ENCODE data around the gene PPP2R3C.
"Not testable (repeated sequence)": the region's sequence is repeated elsewhere in the genome, so short reads cannot be mapped to it uniquely, and the experiment has no call there.

The PPP2R3C gene

DNA sequence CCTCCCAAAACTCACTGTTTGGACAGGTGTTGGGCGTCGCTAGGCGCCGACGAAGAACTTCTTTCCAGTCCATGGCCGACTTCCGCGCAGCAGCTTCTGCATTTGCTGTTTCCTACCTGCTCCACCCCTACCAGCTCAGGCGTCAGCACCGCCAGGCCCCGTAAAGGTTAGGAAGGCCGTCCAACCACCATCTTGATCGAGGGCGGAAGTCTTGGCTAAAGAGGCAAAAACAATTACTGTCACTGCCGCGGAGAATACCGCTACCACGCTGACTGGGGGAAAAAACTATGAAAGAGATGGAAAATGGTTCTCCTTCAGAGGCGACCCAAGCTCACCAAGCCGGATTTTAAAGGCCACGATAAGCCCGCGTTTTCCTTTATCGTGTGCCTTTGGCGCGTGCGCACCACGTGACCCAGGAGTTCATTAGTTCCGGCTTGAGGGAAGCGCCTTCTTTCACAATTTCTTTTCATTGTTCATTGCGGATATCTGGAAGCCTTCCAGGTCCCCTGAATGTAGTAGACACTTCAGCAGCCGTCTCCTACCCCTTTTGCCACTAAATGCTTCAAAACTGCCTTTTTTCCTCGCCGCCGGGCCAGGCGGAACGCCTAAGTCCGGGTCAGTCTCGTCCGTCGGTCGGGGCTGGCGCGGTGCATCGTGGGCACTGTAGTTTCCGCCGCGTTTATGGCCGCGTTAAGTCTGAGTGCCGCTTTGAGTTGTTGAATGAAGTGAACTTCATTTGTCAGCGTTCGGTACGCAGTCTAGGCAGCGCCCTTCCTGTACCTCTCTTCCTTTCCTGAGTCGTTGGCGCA is at the start of gene PPP2R3C, which contains the start of gene PRORP:
TSS of gene PPP2R3C (minus strand) at position 104 of the 809 bp plus-strand sequence. CDS start at position 73, 31 bp downstream.
TSS of gene PRORP (plus strand) at position 666 of the 809 bp plus-strand sequence. CDS start 694 bp downstream, outside the sequence.
- DNase-seq (ENCODE audit: low read depth), result peak; percentile 80

DNA sequence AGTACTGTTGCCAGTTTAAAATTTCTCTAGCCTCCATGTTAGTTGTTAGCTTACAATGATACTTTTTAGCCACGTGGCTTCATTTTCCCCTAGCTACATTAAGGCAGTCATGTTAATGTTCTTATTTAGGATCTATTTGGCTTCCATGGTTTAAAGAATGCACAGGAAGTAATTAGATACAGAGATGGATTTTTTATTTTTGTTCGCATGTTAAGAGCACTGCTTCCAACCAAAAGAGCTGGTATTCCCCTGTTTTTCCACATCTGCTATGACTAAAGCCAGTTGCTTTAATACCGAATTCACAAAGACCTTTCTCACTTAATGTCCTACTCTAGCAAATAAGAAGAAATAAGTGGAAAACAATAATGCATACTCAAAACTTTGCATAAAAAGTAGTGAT is 45.7 kb upstream of the PPP2R3C start:
- no peak for DNase-seq (ENCODE audit: low read depth)

DNA sequence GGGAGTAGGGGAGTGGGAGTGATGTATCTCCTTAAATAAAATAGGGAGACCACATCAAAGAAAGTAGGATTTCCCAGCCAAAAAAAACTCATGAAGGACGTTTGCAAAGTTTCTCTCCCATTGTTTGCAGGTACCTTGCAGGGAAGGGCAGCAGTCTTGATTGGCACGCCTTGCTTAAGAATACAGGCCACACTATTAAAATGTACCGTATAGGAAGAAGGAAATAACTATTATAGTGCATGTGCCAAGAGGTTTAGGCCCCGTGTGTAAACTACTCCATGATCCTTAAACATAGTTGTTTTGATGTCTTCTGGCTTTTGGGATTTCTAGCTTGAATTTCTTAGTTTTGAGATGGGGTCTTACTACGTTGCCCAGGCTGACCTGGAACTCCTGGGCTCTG is 43.1 kb upstream of the PPP2R3C start:
- DNase-seq (ENCODE audit: low read depth), result no peak

DNA sequence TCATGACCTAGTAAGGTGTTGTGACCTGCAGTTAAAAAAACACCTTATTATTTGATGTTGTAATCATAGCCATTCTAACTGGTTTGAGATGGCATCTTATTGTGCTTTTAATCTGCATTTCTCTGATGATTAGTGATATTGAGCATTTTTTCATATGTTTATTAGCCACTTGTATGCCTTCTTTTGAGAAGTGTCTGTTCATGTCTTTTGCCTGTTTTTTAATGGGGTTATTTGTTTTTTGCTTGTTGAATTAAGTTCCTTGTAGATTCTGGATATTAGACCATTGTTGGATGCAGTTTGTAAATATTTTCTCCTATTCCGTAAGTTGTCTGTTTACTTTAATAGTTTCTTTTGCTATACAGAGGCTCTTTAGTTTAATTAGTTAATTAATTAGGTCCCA is 41.6 kb upstream of the PPP2R3C start:
- DNase-seq (ENCODE audit: low read depth), result no peak

DNA sequence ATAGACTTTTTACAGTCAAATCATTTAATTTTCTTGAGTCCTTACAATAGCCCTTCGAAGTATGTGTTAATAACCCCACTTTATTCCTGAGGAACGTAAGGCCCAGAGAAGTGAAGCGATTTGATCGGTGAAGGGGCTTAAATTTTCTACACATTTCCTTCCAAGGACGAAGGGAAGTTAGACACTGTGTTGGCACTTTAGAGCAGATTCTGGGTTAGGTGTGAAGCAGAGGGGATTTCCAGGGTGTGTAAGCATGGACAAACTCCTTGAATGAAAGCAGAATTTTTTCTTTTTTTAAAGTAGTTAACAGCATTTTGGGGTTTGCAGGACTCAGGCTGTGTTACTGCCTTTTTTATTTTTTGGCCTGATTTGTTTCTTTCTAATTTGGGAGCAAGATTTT is 39.4 kb upstream of the PPP2R3C start:
- DNase-seq (ENCODE audit: low read depth), result peak; percentile 13

DNA sequence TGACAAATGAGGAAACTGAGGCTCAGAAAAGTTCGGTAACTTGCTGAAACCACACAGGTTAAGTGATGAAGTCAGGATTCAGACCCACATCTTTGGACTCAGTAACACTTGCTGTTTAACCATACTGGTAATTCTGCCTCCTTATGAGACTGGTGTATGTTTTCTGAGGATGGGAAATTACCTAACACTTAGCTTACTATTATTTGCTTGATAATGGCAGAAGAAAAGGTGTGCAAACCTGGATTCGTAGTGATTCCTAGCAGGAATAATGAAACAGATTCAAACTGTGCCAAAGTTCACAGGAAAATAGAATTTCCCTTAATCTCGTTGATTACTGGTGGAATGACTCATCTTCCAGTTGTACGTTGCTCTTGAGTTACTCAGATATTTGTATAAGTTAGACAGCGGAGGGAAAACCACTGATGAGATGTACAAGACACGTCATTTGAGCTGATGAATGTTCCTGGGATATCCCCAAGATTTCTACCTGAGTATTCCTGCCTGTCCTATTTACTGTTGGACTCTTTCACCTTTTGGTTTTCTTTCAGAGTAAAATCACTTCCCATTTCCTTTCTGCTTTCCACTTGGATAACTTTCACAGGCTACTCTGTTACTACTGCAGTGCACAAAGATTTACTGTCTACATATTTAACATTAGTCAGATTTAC is 38.1 kb upstream of the PPP2R3C start:
- DNase-seq (ENCODE audit: low read depth), result no peak

DNA sequence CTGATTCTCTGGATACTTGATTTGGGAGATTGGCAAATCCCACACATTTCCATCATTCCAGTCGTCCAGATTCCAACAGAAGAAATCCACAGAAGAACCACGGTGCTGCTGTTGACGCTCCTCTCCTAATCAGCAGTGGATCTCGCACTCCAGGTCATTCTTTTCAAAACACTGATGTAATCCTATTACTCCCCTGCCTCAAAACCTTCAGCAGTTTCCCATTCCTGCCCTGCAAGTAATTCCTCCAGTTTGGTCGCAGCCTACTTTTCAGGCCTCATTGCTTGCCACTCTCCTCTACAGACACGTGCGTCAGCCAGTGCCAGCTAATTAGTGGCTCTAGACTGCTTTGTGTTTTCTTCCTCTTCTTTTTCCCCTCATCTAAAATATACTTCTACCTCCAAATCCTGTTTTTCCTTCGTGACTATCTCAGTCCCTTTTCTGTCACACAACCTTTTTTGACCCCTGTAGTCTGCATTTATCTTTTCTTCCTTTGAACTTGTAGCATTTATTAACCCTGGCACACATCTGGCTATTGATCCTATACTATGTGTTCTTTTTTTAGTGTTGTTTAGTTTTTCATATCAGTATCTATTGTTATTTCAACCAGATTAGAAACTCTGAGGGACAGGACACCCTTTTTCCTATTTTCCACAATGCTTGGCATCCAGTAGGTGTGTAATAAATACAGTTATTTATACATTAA is 37.3 kb upstream of the PPP2R3C start:
- no peak for DNase-seq (ENCODE audit: low read depth)

DNA sequence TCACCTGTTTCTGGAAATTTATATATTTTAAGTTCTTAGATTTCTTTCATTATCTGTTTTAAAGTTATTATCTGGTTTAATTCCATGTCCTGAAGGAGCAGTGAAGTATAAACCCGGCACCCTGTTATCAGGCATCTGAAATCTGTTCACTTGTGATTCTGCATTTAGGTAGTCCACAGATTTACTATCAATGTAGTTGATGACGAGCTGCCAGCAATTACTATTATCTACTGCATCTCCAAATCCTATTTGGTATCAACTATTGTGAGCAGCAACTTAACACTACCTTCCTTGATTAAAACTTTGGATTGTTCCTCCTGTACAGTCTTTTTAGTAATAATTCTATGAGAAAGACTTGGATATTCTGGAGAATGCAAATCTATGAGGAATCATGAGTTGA is 36.7 kb upstream of the PPP2R3C start:
- DNase-seq (ENCODE audit: low read depth), result no peak

DNA sequence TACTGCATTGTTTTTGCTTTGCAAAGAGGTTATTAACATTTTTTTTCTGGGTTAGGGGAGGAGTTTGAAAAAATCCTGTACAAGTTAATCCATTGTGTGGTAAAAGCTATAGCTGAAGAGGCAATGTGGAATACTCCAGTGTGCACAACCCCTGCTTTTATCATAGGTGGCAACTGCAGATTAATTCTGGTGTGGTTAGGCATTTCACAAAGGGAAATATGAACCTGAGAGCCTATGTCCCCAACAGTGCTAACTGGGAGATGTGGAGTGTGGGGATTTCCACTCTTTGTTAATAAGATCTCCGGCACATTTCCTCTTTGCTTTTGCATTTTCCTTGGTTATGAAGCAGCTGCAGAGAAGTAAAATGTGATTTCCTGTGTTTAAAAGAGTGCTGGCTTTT is 34.2 kb upstream of the PPP2R3C start:
- no peak for DNase-seq (ENCODE audit: low read depth)

DNA sequence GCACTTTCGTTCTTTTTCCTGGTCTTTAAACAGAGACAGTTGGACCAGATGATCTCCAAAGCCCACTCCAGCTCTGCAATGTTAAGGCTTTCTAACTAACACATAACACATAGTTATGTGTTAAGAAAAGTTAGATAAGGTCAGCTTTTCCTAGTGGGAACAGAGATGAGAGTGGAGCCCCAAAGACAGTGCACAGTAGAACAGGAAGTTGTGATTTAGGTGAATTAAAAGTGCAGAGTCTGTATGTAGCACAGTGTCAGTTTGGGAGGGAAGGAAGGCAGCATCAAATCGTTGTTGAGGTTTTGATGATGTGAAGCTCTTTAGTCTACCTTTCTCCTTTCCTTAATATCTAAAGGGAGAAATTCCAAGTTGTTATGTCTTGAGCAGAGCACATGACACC is 32.2 kb upstream of the PPP2R3C start:
- DNase-seq (ENCODE audit: low read depth), result no peak

DNA sequence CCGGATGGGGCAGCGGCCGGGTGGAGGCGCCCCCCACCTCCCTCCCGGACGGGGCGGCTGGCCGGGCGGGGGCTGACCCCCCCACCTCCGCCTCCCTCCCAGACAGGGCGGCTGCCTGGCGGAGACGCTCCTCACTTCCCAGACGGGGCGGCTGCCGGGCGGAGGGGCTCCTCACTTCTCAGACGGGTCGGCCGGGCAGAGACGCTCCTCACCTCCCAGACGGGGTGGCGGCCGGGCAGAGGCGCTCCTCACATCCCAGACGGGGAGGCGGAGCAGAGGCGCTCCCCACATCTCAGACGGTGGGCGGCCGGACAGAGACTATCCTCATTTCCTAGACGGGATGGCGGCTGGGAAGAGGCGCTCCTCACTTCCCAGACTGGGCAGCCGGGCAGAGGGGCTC is 30.7 kb upstream of the PPP2R3C start:
- DNase-seq (ENCODE audit: low read depth), result not testable (repeated sequence)

DNA sequence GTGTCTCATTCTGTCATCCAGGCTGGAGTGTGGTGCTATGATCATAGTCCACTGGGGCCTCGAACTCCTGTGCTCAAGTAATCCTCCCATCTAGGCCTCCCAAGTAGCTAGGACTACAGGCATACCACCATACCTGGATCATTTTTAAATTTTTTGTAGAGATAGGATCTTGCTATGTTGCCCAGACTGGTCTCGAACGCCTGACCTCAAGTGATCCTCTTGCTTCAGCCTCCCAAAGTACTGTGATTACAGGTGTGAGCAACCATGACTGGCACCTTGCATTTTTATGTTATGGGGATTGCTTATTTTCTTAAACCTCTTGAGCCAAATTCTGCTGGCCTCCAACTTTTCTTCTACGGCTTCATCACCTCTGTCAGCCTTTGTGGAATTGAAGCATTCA is 27.4 kb upstream of the PPP2R3C start:
- DNase-seq (ENCODE audit: low read depth), result no peak

DNA sequence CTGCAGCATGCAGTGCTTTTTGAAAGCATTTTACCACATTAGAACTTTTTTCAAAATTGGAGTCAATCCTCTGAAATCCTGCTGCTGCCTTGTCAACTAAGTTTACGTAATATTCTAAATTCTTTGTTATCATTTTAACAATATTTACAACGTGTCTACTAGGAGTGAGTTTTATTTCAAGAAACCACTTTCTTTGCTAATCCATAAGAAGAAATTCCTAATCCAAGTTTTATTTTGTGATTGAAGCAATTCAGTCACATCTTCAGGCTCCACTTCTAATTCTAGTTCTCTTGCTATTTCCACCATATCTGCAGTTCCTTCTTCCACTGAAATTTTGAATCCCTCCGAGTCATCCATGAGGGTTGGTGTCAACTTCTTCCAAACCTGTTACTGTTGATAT is 25.9 kb upstream of the PPP2R3C start:
- no peak for DNase-seq (ENCODE audit: low read depth)

DNA sequence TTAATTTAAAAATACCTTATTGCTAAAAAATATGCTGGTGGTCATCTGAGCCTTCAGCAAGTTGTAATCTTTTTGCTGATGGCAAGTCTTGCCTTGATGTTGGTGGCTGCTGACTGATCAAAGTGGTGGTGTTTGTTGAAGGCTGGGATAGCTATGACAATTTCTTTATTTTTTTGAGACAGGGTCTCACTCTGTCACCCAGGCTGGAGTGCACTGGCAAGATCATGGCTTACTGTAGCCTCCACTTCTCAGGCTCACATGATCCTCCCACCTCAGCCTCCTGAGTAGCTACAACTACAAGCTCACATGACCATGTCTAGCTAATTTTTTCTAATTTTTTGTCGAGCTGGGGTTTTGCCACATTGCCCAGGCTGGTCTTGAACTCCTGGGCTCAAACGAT is 25.4 kb upstream of the PPP2R3C start:
- no peak for DNase-seq (ENCODE audit: low read depth)

DNA sequence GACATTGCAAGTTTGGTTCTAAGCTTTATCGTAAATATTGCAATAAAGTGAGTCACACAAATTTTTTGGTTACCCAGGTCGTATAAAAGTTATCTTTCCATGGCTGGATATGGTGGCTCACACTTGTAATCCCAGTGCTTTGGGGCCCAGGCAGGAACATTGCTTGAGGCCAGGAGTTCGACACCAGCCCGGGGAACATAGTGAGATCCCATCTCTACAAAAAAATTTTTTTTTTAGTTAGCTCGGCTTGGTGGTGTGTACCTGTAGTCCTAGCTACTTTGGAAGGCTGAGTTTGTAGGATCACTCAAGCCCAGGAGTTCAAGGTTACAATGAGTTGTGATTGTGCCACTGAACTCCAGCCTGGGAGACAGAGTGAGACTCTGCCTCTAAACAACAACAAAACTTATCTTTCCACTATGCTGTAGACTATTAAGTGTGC is 24.9 kb upstream of the PPP2R3C start:
- no peak for DNase-seq (ENCODE audit: low read depth)

DNA sequence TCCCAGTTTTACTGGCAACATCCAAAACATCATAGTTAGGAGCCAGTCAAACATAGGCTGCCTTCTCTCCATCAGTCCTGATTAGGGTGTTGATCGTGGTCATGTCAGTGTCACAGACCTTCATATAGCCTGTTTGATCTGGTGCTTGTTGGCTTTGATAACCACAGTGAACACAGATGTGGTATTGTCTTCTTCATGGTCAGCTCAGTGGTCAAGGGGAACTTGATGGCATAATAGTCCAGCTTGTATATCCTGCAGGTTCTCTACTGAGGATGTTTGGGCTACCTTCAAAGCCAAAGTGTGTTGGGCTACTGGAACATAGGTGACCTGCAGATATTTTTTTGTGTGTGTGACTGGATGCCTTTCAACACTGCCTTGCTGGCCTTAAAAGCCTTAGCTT is 22.2 kb upstream of the PPP2R3C start:
- DNase-seq (ENCODE audit: low read depth), result no peak

DNA sequence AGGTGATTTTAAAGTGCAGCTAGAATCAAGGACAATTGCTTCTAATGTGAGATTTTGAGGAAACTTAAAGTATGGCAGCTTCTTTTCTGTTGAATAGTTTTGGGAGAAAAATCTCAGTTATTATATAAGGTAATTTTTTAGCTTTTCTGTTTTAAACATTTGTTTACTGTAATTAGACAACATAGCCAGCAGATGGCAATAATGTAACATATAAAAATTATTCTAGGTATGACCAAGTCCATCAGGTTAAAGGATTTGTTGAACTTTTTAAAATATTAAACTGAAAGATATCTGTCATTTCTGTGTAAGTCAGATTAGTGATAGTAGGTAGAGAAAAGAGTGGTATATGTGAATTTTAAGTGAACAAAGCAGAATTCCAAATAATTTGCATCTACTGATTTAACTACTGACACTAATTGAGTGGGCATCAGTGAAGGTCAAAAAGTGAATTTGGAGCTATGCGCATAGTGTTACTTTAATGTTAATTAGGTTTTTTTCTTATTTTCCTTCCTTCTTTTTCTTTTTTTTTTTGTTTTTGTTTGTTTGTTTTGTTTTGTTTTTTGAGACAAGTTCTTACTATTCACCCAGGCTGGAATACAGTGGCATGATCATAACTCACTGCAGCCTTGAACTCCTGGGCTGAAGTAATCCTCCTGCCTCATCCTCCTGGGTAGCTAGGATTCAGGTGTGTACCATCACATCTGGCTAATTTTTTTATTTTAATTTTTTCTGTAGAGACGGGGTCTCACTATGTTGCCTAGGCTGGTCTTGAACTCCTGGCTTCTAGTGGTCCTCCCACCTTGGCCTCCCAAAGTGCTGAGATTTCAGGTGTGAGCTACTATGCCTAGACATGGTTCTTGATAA is 19.2 kb upstream of the PPP2R3C start:
- DNase-seq (ENCODE audit: low read depth), result no peak

DNA sequence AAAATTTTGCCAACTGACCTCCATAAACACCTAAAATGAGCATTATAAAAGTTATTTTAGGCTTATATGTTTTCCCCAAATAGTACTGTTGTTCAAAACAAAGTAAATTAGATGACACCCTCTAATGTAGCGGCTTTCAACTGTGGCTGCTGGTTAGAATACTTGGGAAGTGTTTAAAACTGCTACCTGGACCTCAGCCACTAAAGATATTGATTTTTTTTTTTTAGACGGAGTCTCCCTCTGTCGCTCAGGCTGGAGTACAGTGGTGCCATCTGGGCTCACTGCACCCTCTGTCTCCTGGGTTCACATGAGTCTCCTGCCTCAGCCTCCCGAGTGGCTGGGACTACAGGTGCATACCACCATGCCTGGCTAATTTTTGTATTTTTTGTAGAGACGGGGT is 16.8 kb upstream of the PPP2R3C start:
- no peak for DNase-seq (ENCODE audit: low read depth)

DNA sequence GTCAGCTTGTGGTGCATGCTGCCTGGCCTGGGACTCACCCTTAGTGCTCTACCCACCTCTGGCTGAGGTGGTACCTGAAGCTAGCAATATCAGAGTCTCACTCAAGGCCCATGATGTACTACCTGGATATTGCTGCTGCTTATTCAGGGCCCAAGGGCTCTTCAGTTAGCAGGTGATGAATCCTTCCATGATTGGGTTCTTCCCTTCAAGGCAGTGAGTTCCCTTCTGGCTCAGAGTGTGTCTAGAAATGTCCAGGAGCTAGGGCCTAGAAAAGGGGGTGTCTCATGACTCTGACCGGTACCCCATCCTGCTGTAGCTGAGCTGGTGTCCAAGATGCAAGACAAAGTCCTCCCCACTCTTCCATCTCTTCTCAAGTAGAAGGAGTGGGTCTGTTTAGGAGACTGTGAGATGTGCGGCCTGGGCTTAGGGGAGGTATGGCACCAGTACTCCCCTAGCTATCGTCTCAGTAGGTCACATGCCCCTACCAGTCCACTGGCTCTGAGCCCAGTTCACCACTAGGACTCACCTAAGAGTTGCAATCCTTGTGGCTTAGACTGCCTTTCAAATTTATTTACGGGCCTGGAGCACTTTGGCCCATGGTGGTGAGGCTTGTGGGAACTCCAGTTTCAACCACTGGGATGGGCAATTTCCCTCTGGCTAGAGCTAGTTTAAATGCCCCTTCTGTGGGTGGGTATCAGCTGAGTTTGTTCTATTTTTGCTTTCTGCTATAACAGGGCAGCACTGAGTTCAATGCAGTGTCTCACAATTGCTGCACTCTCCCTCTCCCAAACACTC is 12.7 kb upstream of the PPP2R3C start:
- DNase-seq (ENCODE audit: low read depth), result no peak

DNA sequence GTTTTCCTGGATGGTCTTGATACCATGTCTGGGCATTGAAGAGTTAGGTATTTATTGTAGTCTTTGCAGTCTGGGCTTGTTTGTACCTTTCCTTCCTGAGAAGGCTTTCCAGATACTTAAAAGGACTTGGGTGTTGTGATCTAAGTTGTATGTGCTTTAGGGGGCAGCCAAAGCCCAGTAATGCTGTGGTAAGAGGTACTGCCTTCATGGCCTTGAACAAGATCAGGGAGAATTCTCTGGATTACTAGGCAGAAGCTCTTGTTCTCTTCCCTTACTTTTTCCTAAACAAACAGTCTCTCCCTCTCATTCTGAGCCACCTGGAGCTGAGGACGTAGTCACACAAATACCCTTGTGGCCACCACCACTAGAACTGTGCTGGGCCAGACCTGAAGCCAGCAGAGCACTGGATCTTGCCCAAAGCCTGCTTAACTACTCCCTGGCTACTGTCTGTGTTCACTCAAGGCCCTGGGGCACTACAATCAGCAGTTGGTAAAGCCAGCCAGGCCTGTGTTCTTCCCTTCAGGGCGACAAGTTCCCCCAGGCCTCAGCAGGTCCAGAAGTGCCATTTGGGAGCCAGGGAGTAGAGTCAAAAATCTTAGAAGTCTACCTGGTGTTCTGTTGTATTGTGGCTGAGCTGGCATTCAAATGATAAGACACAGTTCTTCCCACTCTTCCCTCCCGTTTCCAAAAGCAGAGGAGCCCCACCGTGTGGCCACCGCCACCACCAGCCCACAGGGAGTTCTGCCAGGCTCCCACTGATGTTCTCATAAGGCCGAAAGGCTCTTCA is 11.9 kb upstream of the PPP2R3C start:
- no peak for DNase-seq (ENCODE audit: low read depth)
